Stimulated activated CD4-positive, alpha-beta T cell treated with anti-CD3 and anti-CD28 coated beads, Interleukin-4, amount 100 ng/mL, for 1 hour (primary cell): ENCODE measurements around the gene TCEAL9.
A peak's percentile ranks its signal among the peaks of the same experiment; 100 is the strongest.
"Not testable (repeated sequence)": the region's sequence is repeated elsewhere in the genome, so short reads cannot be mapped to it uniquely, and the experiment has no call there.

Experiments
- DNase-seq: peaks from one replicate; pipeline ENCODE4 v3.0.0-alpha.2; 2020

The TCEAL9 gene

GRCh38 chrX:103356130-103356798 lies at the start of gene TCEAL9:
TSS of gene TCEAL9 (plus strand) at chrX:103356506. CDS start at chrX:103357685, 1,179 bp downstream.
- no peak for DNase-seq

DNA sequence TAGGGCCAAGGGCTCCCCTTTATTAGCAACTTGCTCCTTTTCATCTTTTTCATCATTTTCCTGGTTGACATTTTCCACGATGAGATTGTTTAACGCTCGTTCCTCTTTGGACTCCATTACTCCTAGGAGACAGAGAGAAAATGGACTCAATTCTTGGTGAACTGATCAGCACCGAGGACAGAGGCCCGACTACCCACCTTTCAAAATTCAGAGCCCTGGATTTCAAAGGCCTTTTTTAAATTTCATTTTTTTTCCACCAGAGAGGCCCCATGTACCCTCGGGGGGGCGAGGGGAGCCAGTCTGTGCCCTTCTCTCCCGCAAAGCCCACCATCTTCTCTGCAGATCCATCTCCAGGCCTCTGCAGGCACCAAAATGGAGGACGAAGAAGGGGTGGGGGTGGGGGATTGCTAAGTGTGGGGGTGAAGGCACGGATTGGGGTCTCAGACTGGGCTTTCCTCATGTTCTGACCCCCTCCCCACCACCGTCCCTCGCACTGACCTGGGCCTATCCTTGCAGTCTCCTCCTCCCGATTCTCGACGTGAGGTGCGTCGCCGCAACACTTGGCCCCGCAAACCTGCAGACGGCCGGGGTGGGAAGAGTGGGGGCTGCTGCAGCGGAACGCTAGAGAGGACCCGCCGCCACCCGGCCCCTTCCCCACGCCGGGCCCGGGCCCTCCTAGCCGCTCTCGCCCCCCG lies 46.3 kb upstream of the TCEAL9 start:
- no peak for DNase-seq

- peak; percentile 86 for DNase-seq
These were observed 45.5 kb upstream of the TCEAL9 start, which contains the start of gene BEX2 for GRCh38 chrX:103310555-103311398. TSS of gene BEX2 (minus strand) at chrX:103310990. CDS start at chrX:103309976, 1,014 bp downstream.

GRCh38 chrX:103311399-103311780 lies 44.9 kb upstream of the TCEAL9 start:
- no peak for DNase-seq

DNA sequence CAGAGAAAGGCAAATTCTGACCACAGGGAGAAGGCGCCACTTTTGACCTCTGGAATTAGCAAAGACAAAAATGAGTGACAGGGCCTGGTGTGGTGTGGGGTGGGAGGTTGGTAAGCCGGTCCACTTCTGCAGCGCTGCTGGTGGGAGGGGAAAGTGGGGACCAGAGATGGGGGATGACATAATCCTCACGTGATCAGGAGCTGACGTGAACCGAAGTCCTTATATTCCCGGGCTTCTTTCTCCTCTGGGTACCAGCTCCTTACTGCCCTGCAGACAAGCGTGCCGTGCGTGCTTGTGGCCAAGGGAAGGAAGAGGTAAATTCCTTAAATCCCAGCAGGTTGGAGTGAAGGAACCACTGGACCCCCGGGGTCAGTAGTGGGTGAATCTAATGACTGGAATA lies 26.3 kb upstream of the TCEAL9 start, which contains the start of gene TCEAL7:
Gene TCEAL7 (plus strand): TSS at position 249 of the 400 bp plus-strand sequence. CDS start 1,165 bp downstream, outside the sequence.
- DNase-seq = no peak

DNA sequence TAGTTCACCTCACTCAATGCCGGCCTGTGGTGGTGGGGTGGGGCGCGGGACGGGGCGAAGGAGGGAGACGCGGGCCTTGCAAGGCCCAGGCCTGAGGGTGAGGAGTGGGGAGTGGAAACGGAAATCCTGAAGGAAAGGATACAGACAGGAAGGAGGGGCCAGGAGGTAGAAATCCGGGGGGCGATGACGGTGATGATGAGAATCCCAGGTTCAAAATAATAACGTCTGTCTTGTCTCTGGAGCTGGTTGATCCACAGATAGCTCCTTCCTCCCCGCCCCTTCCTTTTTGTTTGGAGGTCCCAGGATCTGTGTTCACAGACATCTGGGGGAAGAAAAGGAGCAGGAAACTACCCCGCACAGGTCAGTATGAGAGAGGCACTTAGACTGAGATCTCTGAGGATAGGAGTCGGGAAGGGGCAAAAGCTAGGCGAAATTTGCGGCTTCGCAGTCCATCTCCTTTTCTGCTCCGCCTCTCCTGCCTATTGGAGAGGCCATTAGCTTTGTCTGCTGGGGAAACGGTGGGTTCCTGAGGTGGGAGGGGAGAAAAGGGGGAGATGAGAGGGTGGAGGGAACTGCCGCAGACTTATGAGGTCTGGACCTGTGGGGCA lies 25.5 kb upstream of the TCEAL9 start:
- no peak for DNase-seq

GRCh38 chrX:103338663-103339062 lies 17.6 kb upstream of the TCEAL9 start:
- no peak for DNase-seq

DNA sequence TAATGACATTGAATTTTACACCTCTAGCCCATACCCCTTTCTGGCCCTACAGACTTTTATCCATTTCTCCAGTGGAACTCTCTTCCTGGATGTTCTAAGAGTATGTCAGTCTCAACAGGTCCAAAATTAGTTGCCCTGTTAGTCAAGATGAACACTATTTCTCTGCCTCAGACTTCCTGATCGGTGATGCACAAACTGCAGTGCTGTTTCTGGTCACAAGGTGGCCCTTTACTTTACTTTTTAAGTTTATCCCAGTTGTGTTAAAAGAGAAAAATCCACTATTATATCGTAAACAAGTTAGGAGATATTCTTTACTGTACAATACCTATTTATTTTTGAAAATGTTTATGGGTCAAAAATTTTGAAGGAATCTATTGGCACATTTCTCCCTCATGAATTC lies 13.2 kb upstream of the TCEAL9 start:
- peak; percentile 24 for DNase-seq

DNA sequence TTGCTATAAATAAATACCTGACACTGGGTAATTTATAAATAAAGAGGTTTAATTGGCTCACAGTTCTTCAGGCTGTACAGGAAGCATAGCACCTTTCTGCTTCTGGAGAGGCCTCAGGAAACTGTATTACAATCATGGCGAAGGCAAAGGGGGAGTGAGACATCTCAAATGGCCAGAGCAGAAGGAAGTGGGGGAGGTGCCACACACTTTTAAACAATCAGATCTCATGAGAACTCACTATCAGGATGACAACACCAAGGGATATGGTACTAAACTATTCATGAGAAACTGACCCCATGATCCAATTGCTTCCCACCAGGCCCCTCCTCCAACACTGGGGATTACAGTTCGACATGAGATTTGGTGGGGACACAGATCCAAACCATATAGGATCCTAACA lies 11.7 kb upstream of the TCEAL9 start:
- no peak for DNase-seq

DNA sequence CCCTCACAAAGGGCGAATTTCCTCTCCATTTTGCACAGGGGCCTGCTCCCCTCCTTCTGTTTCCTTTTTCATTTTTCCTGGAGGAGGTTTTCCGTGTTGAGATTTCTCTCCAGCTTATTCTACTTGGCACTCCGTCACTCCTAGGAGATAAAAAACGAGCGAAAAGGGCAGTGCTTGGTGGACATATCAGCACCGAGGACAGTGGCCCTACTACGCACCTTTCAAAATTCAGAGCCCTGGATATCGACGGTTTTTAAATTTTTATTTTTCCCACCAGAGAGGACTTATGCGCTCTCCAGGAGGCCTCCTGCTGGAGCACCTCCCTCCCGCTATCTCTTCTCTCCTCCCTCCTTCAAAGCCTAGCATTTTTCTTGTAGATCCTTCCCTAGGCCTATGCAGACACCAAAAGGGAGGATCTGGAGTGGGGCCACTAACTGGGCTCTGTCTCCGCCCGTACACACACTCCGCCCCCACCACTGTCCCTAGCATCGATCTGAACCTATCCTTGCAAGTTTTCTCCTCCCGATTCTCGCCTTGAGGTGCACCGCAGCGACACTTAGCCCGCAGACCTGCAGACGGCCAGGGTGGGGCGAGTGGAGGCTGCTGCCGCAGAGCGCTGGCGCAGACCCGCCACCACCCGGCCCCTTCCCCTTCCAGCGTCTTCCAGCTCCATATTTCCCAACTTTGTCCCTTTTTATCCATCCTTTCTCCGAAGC lies 8.5 kb upstream of the TCEAL9 start:
- no peak for DNase-seq

DNA sequence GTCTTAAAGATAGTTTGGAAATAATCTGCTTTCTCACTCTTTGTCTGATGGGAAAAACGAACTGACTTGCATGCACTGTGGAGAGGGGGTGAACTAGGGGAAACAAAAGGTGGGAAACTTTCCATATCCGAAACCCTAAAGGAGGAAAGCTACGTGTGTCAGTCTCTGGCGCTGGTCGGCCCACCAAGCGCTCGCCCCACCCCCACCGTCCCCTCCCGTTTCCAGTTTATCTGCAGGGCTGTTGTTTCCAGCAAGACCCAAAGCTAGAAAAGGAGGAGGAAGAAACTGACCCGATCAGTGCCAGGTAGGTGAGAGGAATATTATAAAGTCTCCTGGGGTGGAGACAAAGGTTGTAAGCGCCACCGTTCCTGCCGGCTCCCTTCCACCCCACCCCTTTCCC lies 552 bp downstream of the TCEAL9 start:
- DNase-seq = no peak

GRCh38 chrX:103357871-103358270 lies 1.6 kb downstream of the TCEAL9 start:
- DNase-seq = no peak

- not testable (repeated sequence) for DNase-seq
These were observed 3.3 kb downstream of the TCEAL9 start for GRCh38 chrX:103359605-103360004.

DNA sequence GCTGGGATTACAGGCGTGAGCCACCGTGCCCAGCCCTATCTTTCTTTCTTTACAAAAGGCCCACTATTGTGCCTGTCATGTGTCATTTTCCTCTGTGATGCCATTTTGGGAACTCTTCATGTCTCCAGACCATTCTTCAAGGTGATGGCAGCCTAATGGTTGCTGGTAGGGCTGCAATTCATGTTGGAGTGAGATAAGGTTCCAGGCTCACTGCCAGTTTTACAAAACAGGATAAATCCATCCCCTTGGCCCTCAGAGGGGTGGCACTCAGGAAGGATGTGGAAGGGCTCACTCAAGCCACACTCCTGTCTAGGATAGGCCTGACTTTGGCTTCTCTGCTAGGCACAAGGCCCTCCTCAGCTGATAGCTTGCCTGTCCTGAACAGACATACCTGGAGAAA lies 3.8 kb downstream of the TCEAL9 start:
- DNase-seq = no peak

DNA sequence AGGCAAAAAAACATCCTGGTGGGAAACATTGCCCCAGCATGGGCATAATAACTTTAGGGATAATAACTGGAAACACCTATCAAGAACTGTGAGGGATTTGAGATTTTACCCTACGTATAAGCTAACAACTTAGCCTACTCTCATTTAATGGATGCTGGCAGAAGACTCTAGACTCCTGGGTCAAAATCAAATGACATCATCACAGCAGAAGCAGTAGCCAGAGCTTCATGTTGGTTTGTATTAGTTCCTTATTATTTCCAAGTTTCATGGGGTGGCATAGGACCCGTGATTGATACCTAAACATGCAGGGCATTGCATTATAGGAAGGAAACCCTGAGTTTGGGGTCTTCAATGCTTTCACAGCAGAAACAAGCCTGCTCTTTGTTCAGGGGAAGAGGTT lies 4.6 kb downstream of the TCEAL9 start:
- no peak for DNase-seq

- DNase-seq = no peak
These were observed 5.5 kb downstream of the TCEAL9 start for GRCh38 chrX:103361798-103362197.

DNA sequence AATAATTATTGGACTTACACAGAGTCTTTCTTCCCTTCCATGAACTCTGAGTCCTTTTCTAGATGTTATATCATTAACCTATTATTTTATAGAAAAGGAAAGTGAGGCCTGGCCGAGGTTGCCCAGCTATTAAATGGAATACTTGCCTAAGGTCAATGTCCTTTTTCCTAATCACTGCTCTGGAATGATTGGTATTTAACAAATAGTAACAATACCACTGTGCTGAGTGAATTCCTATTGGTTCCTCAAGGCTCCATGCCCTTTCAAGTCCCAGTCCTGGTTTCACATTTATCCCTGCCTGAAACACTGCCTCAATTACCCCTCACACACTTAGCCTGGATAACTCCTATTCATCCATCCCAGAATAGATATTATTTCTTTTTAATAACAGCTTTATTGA lies 6.2 kb downstream of the TCEAL9 start:
- no peak for DNase-seq

DNA sequence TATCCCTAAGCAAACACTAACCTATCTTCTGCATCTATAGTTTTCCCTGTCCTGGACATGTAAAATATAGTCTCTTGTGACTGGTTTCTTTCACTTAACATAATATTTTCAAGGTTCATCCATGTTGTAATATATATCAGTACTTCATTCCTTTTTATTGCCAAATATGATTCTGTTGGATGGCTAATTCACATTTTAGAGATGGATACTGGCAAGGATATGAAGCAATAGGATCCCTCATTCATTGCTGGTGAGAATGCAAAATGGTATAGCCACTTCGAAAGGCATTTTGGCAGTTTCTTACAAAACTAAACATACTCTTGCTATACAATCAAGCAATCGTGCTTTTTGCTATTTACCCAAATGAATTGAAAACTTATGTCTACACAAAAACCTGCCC lies 6.7 kb downstream of the TCEAL9 start:
- no peak for DNase-seq

GRCh38 chrX:103367502-103367901 lies 11.2 kb downstream of the TCEAL9 start:
- no peak for DNase-seq

DNA sequence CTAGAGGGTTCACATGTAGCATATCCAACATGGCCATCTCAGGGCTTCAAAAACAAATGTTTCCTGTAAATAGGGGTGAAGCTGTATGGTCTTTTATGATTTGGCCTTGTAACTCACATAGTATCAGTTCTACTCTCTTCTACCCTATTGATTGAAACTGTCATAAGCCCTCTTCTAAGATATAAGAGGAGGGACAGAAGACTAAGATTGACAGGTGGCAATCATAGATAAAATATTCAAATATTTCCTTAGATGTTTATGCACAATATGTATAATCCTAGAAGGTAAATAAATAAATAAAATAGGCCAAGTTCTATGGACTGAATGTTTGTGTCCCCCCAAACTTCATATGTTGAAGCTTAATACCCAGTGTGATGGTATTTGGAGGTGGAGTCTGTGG lies 13.2 kb downstream of the TCEAL9 start:
- DNase-seq = no peak

GRCh38 chrX:103372886-103373285 lies 16.6 kb downstream of the TCEAL9 start:
- DNase-seq = no peak

GRCh38 chrX:103373581-103373980 lies 17.3 kb downstream of the TCEAL9 start:
- no peak for DNase-seq
